ENCODE measurements around the gene MREG.
"Not testable (repeated sequence)": the region's sequence is repeated elsewhere in the genome, so short reads cannot be mapped to it uniquely, and the experiment has no call there.

The MREG gene

GRCh38 chr2:215952860-215953637 is 60.3 kb downstream of the MREG start:
- no peak for DNase-seq

- no peak for DNase-seq
Measured at GRCh38 chr2:215951558-215951957, 61.8 kb downstream of the MREG start.

GRCh38 chr2:215949991-215950404 is 63.4 kb downstream of the MREG start:
- DNase-seq: no peak

- DNase-seq: no peak
Measured at GRCh38 chr2:215948051-215948450, 65.3 kb downstream of the MREG start.

GRCh38 chr2:215946586-215946985 is 66.8 kb downstream of the MREG start:
- no peak for DNase-seq

GRCh38 chr2:215942194-215942593 is 71.2 kb downstream of the MREG start:
- no peak for DNase-seq

- no peak for DNase-seq
Measured at GRCh38 chr2:215941726-215942125, 71.6 kb downstream of the MREG start.

- DNase-seq: no peak
Measured at GRCh38 chr2:215940645-215941184, 72.6 kb downstream of the MREG start.

GRCh38 chr2:215937190-215937589 is 76.2 kb downstream of the MREG start:
- DNase-seq: no peak

- DNase-seq: no peak
Measured at GRCh38 chr2:215933151-215933550, 80.2 kb downstream of the MREG start.

GRCh38 chr2:215931256-215931903 is 82.0 kb downstream of the MREG start:
- peak; percentile 56 to 65 for DNase-seq

GRCh38 chr2:215930505-215931253 is 82.7 kb downstream of the MREG start:
- DNase-seq: no peak

- no peak for DNase-seq
Measured at GRCh38 chr2:215929602-215930335, 83.6 kb downstream of the MREG start.

GRCh38 chr2:215928086-215928485 is 85.3 kb downstream of the MREG start:
- no peak for DNase-seq

GRCh38 chr2:215926992-215927391 is 86.4 kb downstream of the MREG start:
- DNase-seq: not testable (repeated sequence)

- no peak for DNase-seq
Measured at GRCh38 chr2:215921895-215922294, 91.5 kb downstream of the MREG start.

- peak; percentile 60 to 67 for DNase-seq
Measured at GRCh38 chr2:215920244-215921100, 92.9 kb downstream of the MREG start.

- no peak for DNase-seq
Measured at GRCh38 chr2:215919624-215920243, 93.6 kb downstream of the MREG start.

- DNase-seq: no peak
Measured at GRCh38 chr2:215918901-215919599, 94.3 kb downstream of the MREG start.

GRCh38 chr2:215917953-215918620 is 95.3 kb downstream of the MREG start:
- DNase-seq: no peak
